Mesendoderm (in vitro differentiated cells): Measurements from ENCODE around the gene TSC2.

Source experiments
- DNase-seq: peaks from one replicate; pipeline ENCODE4 v3.0.0; 2013
- H2AK5ac ChIP-seq: 2 replicates; pipeline ENCODE4 v1.6.1; 2013; ENCODE audit warnings: low read length, inconsistent platforms
- H2BK120ac ChIP-seq: 2 replicates; pipeline ENCODE4 v1.6.1; 2013; ENCODE audit warnings: low read depth, mild to moderate bottlenecking, low read length, moderate library complexity, mixed read lengths
- H2BK15ac ChIP-seq: replicated peaks from 2 replicates; pipeline ENCODE4 v1.6.1; 2013; ENCODE audit warnings: low read depth, mild to moderate bottlenecking, moderate library complexity
- H2BK5ac ChIP-seq: 2 replicates; pipeline ENCODE4 v1.6.1; 2013; ENCODE audit warnings: low read length, inconsistent platforms
- H3K18ac ChIP-seq: 2 replicates; pipeline ENCODE4 v1.6.1; 2013; ENCODE audit warnings: mild to moderate bottlenecking, low read length, mixed read lengths
- H3K23ac ChIP-seq: one replicate; pipeline ENCODE4 v1.6.1; 2013; ENCODE audit warnings: low read length
- H3K27ac ChIP-seq: 2 replicates; pipeline ENCODE4 v1.5.1; 2013; ENCODE audit warnings: low read depth, mild to moderate bottlenecking, inconsistent platforms, low read length, moderate library complexity
- H3K27me3 ChIP-seq: 2 replicates; pipeline ENCODE4 v1.6.1; 2013; ENCODE audit warnings: low read length, control low read depth, mild to moderate bottlenecking, inconsistent platforms; ENCODE audit not compliant: insufficient read depth, poor library complexity
- H3K36me3 ChIP-seq: 2 replicates; pipeline ENCODE4 v1.6.1; 2013; ENCODE audit warnings: low read length, inconsistent platforms; ENCODE audit not compliant: control insufficient read depth, insufficient read depth
- H3K4ac ChIP-seq: one replicate; pipeline ENCODE4 v1.6.1; 2013; ENCODE audit warnings: low read depth, mild to moderate bottlenecking, low read length, moderate library complexity
- H3K4me1 ChIP-seq: 2 replicates; pipeline ENCODE4 v1.6.1; 2013; ENCODE audit warnings: low read depth, low read length, inconsistent platforms; ENCODE audit not compliant: control insufficient read depth
- H3K4me2 ChIP-seq: 2 replicates; pipeline ENCODE4 v1.6.1; 2013; ENCODE audit warnings: low read length
- H3K4me3 ChIP-seq: 2 replicates; pipeline ENCODE4 v1.5.1; 2013; ENCODE audit warnings: mild to moderate bottlenecking, low read length
- H3K56ac ChIP-seq: one replicate; pipeline ENCODE4 v1.6.1; 2013; ENCODE audit warnings: low read length
- H3K79me1 ChIP-seq: 2 replicates; pipeline ENCODE4 v1.6.1; 2013; ENCODE audit warnings: low read length, inconsistent platforms
- H3K79me2 ChIP-seq: 2 replicates; pipeline ENCODE4 v1.6.1; 2013; ENCODE audit warnings: mild to moderate bottlenecking, low read length; ENCODE audit not compliant: control insufficient read depth, insufficient read depth
- H3K9ac ChIP-seq: 2 replicates; pipeline ENCODE4 v1.6.1; 2013; ENCODE audit warnings: low read length, inconsistent platforms
- H4K5ac ChIP-seq: one replicate; pipeline ENCODE4 v1.6.1; 2013; ENCODE audit warnings: low read length
- H4K8ac ChIP-seq: one replicate; pipeline ENCODE4 v1.6.1; 2013; ENCODE audit warnings: low read depth, mild to moderate bottlenecking, control low read depth, low read length, moderate library complexity
- WGBS: extraction: QIAGEN DNeasy Blood & Tissue Kit; methylation state at CpG from one replicate; pipeline ENCODE4 v1.1.7; 2013; ENCODE audit warnings: low lambda C conversion rate, missing lambda C conversion rate; ENCODE audit not compliant: insufficient coverage; ENCODE audit errors: extremely low coverage; 5-methylcytosine and 5-hydroxymethylcytosine counted together

The TSC2 gene

DNA sequence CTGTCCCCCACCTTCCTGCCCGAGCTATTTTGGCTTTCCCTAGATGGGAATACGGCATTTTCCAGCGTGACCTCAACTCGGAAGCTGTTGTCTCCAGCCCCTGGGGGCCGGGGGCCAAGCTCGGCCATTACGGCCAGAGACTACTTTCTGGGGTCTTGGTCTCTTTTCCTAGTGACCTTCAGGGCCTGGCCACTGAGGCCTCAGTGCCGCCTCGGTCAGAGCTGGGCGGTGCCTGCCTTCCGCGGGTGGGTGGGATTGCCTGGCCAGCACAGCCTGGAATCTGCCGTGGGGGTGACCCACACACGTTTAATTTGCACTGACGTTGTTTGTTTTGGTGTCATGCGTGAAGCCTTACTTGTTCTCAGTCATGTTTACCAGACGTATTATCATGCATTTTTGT, 29.2 kb downstream of the TSC2 start:
- Histone ChIP-seq H3K27ac (no peak overlapping the region), H3K23ac (no peak overlapping the region), H2AK5ac (no peak overlapping the region), H3K79me1 (no peaks in the 10 kb centered on the region), H3K4me2 (no peak overlapping the region), H3K9ac (no peak overlapping the region), H3K4ac (no peak overlapping the region), H4K5ac (no peak overlapping the region), H3K4me3 (no peak overlapping the region), H3K36me3 (peaks cover 3% of the 10 kb centered on the region), H3K56ac (no peak overlapping the region), H3K18ac (no peak overlapping the region), H2BK5ac (no peak overlapping the region), H4K8ac (no peak overlapping the region), H3K27me3 (no peaks in the 10 kb centered on the region), H2BK120ac (no peak overlapping the region), H3K4me1 (no peaks in the 10 kb centered on the region), H2BK15ac (no peak overlapping the region), H3K79me2 (no peaks in the 10 kb centered on the region)
- no peak for DNase-seq
- WGBS = no CpG with 5 or more reads among the region's 17 CpGs

DNA sequence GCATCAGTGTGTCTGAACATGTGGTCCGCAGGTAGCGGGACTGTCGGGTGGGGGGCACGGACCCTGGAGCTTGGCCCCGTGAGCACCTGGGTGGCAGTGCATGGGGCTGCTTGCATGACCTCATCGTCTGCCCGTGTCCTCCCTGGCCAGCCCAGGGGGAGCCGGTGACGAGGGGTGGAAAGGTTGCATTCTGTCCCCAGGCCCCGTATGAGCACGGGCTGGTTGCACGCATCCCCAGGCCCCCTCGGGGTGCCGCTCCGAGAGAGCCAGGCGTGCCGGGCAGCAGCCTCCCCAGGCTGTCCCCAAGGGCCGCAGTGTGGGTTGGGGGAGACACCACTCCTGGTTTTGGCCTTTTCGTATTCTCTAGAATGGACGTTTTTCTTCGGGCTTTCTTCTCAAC, 29.9 kb downstream of the TSC2 start:
- Histone ChIP-seq H3K79me2 (no peaks in the 10 kb centered on the region), H3K23ac (no peak overlapping the region), H2BK120ac (no peak overlapping the region), H3K4me1 (no peaks in the 10 kb centered on the region), H4K8ac (no peak overlapping the region), H3K18ac (no peak overlapping the region), H3K27me3 (no peaks in the 10 kb centered on the region), H2BK15ac (no peak overlapping the region), H2AK5ac (no peak overlapping the region), H3K36me3 (peaks cover 3% of the 10 kb centered on the region), H4K5ac (no peak overlapping the region), H2BK5ac (no peak overlapping the region), H3K56ac (no peak overlapping the region), H3K79me1 (no peaks in the 10 kb centered on the region), H3K4ac (no peak overlapping the region), H3K4me2 (no peak overlapping the region), H3K9ac (no peak overlapping the region), H3K4me3 (no peak overlapping the region), H3K27ac (no peak overlapping the region)
- DNase-seq = no peak
- no CpG with 5 or more reads among the region's 21 CpGs for WGBS

DNA sequence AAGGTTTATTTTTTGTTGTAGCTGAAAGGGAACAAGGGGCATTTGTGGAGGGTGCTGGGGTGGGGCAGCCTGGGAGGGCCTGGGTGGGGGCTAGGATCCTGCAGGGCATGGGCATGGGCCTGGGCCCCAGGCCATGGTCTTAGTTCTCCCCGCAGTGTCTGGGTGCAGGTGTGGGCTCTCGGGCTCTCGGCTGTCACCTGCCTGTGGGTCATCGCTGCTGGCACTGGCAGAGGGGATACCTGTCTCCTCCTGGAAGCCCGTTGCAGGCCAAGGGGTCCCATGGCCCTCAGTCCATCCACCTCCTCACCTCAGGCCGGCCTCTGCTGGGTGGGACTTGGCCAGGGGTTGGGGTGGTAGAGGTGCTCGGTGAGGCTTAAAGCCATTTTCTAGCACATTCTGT, 30.3 kb downstream of the TSC2 start:
- no peak overlapping the region for H3K4me3 ChIP-seq
- H3K18ac ChIP-seq = no peak overlapping the region

DNA sequence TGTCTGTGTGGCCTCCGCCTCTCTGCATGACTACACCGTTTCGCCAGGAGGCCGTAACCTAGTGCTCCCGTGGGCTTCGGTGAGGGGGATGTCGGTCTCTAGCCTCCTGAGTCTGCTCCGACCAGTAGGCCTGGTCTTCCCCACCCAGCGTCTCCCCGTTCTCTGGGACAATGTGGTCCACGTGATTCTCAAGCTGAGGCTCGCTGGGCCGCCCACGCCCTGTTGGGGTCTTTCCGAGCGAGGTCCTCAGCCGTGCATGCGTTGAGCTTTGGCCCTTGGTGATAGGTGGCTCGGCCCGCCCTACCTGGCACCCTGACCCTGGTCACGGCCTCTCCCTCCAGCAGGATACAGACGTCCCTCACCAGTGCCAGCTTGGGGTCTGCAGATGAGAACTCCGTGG, 30.9 kb downstream of the TSC2 start:
- H3K27me3 ChIP-seq = no peaks in the 10 kb centered on the region
- DNase-seq = no peak
- no peak overlapping the region for H3K27ac ChIP-seq
- H3K4me1 ChIP-seq = no peaks in the 10 kb centered on the region
- H4K5ac ChIP-seq = no peak overlapping the region
- H3K4me3 ChIP-seq = no peak overlapping the region
- H3K23ac ChIP-seq = no peak overlapping the region
- H2BK15ac ChIP-seq = no peak overlapping the region
- H2BK120ac ChIP-seq = no peak overlapping the region
- H3K4ac ChIP-seq = no peak overlapping the region
- H4K8ac ChIP-seq = no peak overlapping the region
- no peaks in the 10 kb centered on the region for H3K79me1 ChIP-seq
- H3K18ac ChIP-seq = no peak overlapping the region
- WGBS = no CpG with 5 or more reads among the region's 23 CpGs
- H3K4me2 ChIP-seq = no peak overlapping the region
- no peak overlapping the region for H2AK5ac ChIP-seq
- no peak overlapping the region for H3K9ac ChIP-seq
- peaks cover 3% of the 10 kb centered on the region for H3K36me3 ChIP-seq
- H2BK5ac ChIP-seq = no peak overlapping the region
- H3K79me2 ChIP-seq = no peaks in the 10 kb centered on the region
- H3K56ac ChIP-seq = no peak overlapping the region

More for the DNA sequence above, 30.3 kb downstream of the TSC2 start:
- Histone ChIP-seq H3K79me1 (no peaks in the 10 kb centered on the region), H3K4me2 (no peak overlapping the region), H4K5ac (no peak overlapping the region), H3K36me3 (peaks cover 3% of the 10 kb centered on the region), H2BK15ac (no peak overlapping the region), H2BK120ac (no peak overlapping the region), H3K4me1 (no peaks in the 10 kb centered on the region), H3K4ac (no peak overlapping the region), H3K23ac (no peak overlapping the region), H2AK5ac (no peak overlapping the region), H3K27ac (no peak overlapping the region), H2BK5ac (no peak overlapping the region), H3K9ac (no peak overlapping the region), H3K56ac (no peak overlapping the region), H4K8ac (no peak overlapping the region), H3K27me3 (no peaks in the 10 kb centered on the region), H3K79me2 (no peaks in the 10 kb centered on the region)
- no peak for DNase-seq
- no CpG with 5 or more reads among the region's 7 CpGs for WGBS

DNA sequence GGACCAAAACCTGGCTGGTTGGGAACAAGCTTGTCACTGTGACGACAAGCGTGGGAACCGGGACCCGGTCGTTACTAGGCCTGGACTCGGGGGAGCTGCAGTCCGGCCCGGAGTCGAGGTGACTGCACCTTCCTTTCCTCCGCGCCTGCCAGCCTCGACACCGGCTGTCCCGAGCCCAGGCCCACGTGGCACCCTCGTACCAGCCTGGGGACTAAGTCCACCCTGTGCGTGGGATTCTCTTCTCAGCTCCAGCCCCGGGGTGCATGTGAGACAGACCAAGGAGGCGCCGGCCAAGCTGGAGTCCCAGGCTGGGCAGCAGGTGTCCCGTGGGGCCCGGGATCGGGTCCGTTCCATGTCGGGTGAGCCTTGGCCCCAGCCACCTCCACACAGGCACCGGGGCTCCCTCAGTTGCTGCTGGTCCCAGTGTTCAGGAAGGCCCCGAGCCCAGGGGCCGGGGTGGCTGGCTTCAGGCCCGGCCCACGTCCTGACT, 31.6 kb downstream of the TSC2 start:
- H3K18ac ChIP-seq = no peak overlapping the region
- H2BK15ac ChIP-seq = no peak overlapping the region
- no peak overlapping the region for H2BK5ac ChIP-seq
- H3K79me1 ChIP-seq = no peaks in the 10 kb centered on the region
- no peak overlapping the region for H3K56ac ChIP-seq
- no peak overlapping the region for H3K23ac ChIP-seq
- no peaks in the 10 kb centered on the region for H3K4me1 ChIP-seq
- WGBS = no CpG with 5 or more reads among the region's 30 CpGs
- no peak overlapping the region for H3K4me2 ChIP-seq
- H2BK120ac ChIP-seq = no peak overlapping the region
- H4K5ac ChIP-seq = no peak overlapping the region
- peaks cover 3% of the 10 kb centered on the region for H3K36me3 ChIP-seq
- no peak overlapping the region for H3K4me3 ChIP-seq
- H3K79me2 ChIP-seq = no peaks in the 10 kb centered on the region
- H3K4ac ChIP-seq = no peak overlapping the region
- H3K9ac ChIP-seq = no peak overlapping the region
- no peak for DNase-seq
- no peak overlapping the region for H4K8ac ChIP-seq
- H3K27me3 ChIP-seq = no peaks in the 10 kb centered on the region
- H2AK5ac ChIP-seq = no peak overlapping the region
- H3K27ac ChIP-seq = no peak overlapping the region

DNA sequence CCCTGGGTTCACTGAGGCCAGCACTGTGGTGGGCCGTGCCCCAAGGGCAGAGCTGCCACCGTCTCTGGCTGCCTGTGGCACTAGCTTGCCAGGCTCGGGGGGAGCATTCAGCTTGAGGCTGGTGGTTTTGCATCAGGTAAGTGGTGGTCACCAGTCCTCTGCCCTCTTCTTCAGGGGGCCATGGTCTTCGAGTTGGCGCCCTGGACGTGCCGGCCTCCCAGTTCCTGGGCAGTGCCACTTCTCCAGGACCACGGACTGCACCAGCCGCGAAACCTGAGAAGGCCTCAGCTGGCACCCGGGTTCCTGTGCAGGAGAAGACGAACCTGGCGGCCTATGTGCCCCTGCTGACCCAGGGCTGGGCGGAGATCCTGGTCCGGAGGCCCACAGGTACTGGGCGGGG, 32.2 kb downstream of the TSC2 start:
- Histone ChIP-seq H2AK5ac (no peak overlapping the region), H2BK15ac (no peak overlapping the region), H2BK120ac (no peak overlapping the region), H4K5ac (no peak overlapping the region), H3K4me2 (no peak overlapping the region), H3K56ac (no peak overlapping the region), H3K9ac (no peak overlapping the region), H3K27ac (no peak overlapping the region), H3K27me3 (no peaks in the 10 kb centered on the region), H3K36me3 (peaks cover 3% of the 10 kb centered on the region), H4K8ac (no peak overlapping the region), H3K23ac (no peak overlapping the region), H3K18ac (no peak overlapping the region), H3K4ac (no peak overlapping the region), H3K79me1 (no peaks in the 10 kb centered on the region), H3K4me1 (no peaks in the 10 kb centered on the region), H3K79me2 (no peaks in the 10 kb centered on the region), H3K4me3 (no peak overlapping the region), H2BK5ac (no peak overlapping the region)
- WGBS = no CpG with 5 or more reads among the region's 16 CpGs
- DNase-seq = no peak
